Mesenteric fat pad (tissue), 1 donor: ENCODE results near the gene GALK2. TPM values are rescaled to one million over a fixed set of nuclear protein-coding genes. Genes with fewer than 3 reads are reported as not detected.
"Not testable (repeated sequence)": the region's sequence is repeated elsewhere in the genome, so short reads cannot be mapped to it uniquely, and the experiment has no call there.

Source experiments
- DNase-seq: peaks from one replicate; pipeline ENCODE4 v3.0.0-alpha.2; 2020; ENCODE audit warnings: low spot score
- microRNA-seq: library from miRNA; unstranded; fragments of <30 nt; microRNA quantifications from one replicate; pipeline ENCODE4 v1.2.0, GENCODE V29; 2020; ENCODE audit warnings: borderline number of aligned reads
- total RNA-seq: library from RNA; stranded (reverse); fragmentation: NEBNext Ultra II Directional; extraction: Animal tissue kit (Norgen Biotek cat#: 25700); gene quantifications from one replicate; pipeline ENCODE4 v1.2.1, GENCODE V29; 2021
- donor health status: DM: yes; HTN: yes; CAD: no.

The GALK2 gene
- total RNA-seq, 1 donor from 2014 or later = 25.0 TPM

- DNase-seq = no peak
These were observed 158.9 kb downstream of the GALK2 start for GRCh38 chr15:49328941-49329340.

GRCh38 chr15:49330166-49330565, 160.1 kb downstream of the GALK2 start:
- DNase-seq = no peak

GRCh38 chr15:49331442-49331841, 161.4 kb downstream of the GALK2 start:
- no peak for DNase-seq

- DNase-seq = no peak
These were observed 161.9 kb downstream of the GALK2 start for GRCh38 chr15:49331951-49332350.

GRCh38 chr15:49339656-49340055, 169.6 kb downstream of the GALK2 start:
- no peak for DNase-seq

- DNase-seq = no peak
These were observed 173.5 kb downstream of the GALK2 start for GRCh38 chr15:49343546-49343945.

GRCh38 chr15:49354439-49354838, 184.4 kb downstream of the GALK2 start:
- not testable (repeated sequence) for DNase-seq

GRCh38 chr15:49361370-49361769, 191.3 kb downstream of the GALK2 start:
- no peak for DNase-seq

GRCh38 chr15:49366496-49366895, 196.4 kb downstream of the GALK2 start:
- DNase-seq = no peak

GRCh38 chr15:49370782-49371181, 200.7 kb downstream of the GALK2 start:
- no peak for DNase-seq

- no peak for DNase-seq
These were observed 202.3 kb downstream of the GALK2 start for GRCh38 chr15:49372366-49372765.

GRCh38 chr15:49379996-49380395, 209.9 kb downstream of the GALK2 start:
- no peak for DNase-seq

- DNase-seq = no peak
These were observed 210.9 kb downstream of the GALK2 start for GRCh38 chr15:49380912-49381311.

Small RNA genes within 50 kb of the gene (microRNA-seq; reads per million reads assigned to microRNA genes)
- not detected for gene MIR4716

Other genes with a start within 250 kb of the GALK2 start
- not detected for gene SHC4, start 206.3 kb upstream of the GALK2 start, total RNA-seq
- 61.0 TPM for gene SECISBP2L, start 123.8 kb upstream of the GALK2 start, total RNA-seq
- gene COPS2, start 14.6 kb upstream of the GALK2 start, total RNA-seq = 78.9 TPM